ENCODE measurements around the gene CFAP61. TPM values are rescaled to one million over a fixed set of nuclear protein-coding genes. Genes with fewer than 3 reads are reported as not detected.

CFAP61 gene
- total RNA-seq, 1 donor from 2014 or later: 2.6 TPM

GRCh38 chr20:20253744-20254330 is 201.5 kb downstream of the CFAP61 start:
- Mint-ChIP-seq H3K27me3 (peaks cover 9% of the 10 kb centered on the region), H3K27ac (no peak overlapping the region), H3K36me3 (ENCODE audit: insufficient read depth) (no peaks in the 10 kb centered on the region), H3K4me3 (ENCODE audit: low read depth) (no peak overlapping the region), H3K4me1 (ENCODE audit: low read depth) (peaks cover 2% of the 10 kb centered on the region), H3K9me3 (ENCODE audit: low read depth) (no peaks in the 10 kb centered on the region)
- TF ChIP-seq CTCF (IDR thresholded peaks at IDR 0.05; ENCODE audit: unreplicated experiment): no peak
- DNase-seq (ENCODE audit: low spot score, unreplicated experiment): no peak

GRCh38 chr20:20255099-20255498 is 202.8 kb downstream of the CFAP61 start:
- Mint-ChIP-seq H3K36me3 (ENCODE audit: insufficient read depth) (no peaks in the 10 kb centered on the region), H3K27me3 (peaks cover 9% of the 10 kb centered on the region), H3K9me3 (ENCODE audit: low read depth) (no peaks in the 10 kb centered on the region), H3K27ac (no peak overlapping the region), H3K4me3 (ENCODE audit: low read depth) (no peak overlapping the region), H3K4me1 (ENCODE audit: low read depth) (peaks cover 2% of the 10 kb centered on the region)
- no peak for DNase-seq (ENCODE audit: low spot score, unreplicated experiment)
- TF ChIP-seq CTCF (IDR thresholded peaks at IDR 0.05; ENCODE audit: unreplicated experiment): no peak

- no peak for TF ChIP-seq CTCF (IDR thresholded peaks at IDR 0.05; ENCODE audit: unreplicated experiment)
- Mint-ChIP-seq H3K36me3 (ENCODE audit: insufficient read depth) (no peaks in the 10 kb centered on the region), H3K27me3 (peaks cover 5% of the 10 kb centered on the region), H3K4me1 (ENCODE audit: low read depth) (no peaks in the 10 kb centered on the region), H3K27ac (no peak overlapping the region), H3K4me3 (ENCODE audit: low read depth) (no peak overlapping the region), H3K9me3 (ENCODE audit: low read depth) (no peaks in the 10 kb centered on the region)
- no peak for DNase-seq (ENCODE audit: low spot score, unreplicated experiment)
Measured at GRCh38 chr20:20259533-20259932, 207.2 kb downstream of the CFAP61 start.

GRCh38 chr20:20261159-20261558 is 208.8 kb downstream of the CFAP61 start:
- TF ChIP-seq CTCF (IDR thresholded peaks at IDR 0.05; ENCODE audit: unreplicated experiment): no peak
- DNase-seq (ENCODE audit: low spot score, unreplicated experiment): no peak
- H3K36me3 Mint-ChIP-seq (ENCODE audit: insufficient read depth): no peaks in the 10 kb centered on the region
- H3K4me3 Mint-ChIP-seq (ENCODE audit: low read depth): no peak overlapping the region
- no peaks in the 10 kb centered on the region for H3K27me3 Mint-ChIP-seq
- no peak overlapping the region for H3K27ac Mint-ChIP-seq
- no peaks in the 10 kb centered on the region for H3K9me3 Mint-ChIP-seq (ENCODE audit: low read depth)
- H3K4me1 Mint-ChIP-seq (ENCODE audit: low read depth): no peaks in the 10 kb centered on the region

- H3K4me3 Mint-ChIP-seq (ENCODE audit: low read depth): no peak overlapping the region
- no peak for DNase-seq (ENCODE audit: low spot score, unreplicated experiment)
- no peaks in the 10 kb centered on the region for H3K36me3 Mint-ChIP-seq (ENCODE audit: insufficient read depth)
- H3K9me3 Mint-ChIP-seq (ENCODE audit: low read depth): no peaks in the 10 kb centered on the region
- no peak overlapping the region for H3K27ac Mint-ChIP-seq
- TF ChIP-seq CTCF (IDR thresholded peaks at IDR 0.05; ENCODE audit: unreplicated experiment): no peak
- H3K4me1 Mint-ChIP-seq (ENCODE audit: low read depth): no peaks in the 10 kb centered on the region
- no peaks in the 10 kb centered on the region for H3K27me3 Mint-ChIP-seq
Measured at GRCh38 chr20:20265210-20265609, 212.9 kb downstream of the CFAP61 start.

Data from progenitor cell of endocrine pancreas (in vitro differentiated cells).